Endodermal cell (in vitro differentiated cells): Measurements from ENCODE around the gene PFAS. TPM values are rescaled to one million over a fixed set of nuclear protein-coding genes. Genes with fewer than 3 reads are reported as not detected.

Experiments used
- DNase-seq: peaks from one replicate; pipeline ENCODE4 v3.0.0-alpha.2; 2017
- H3K27ac ChIP-seq: 2 replicates; pipeline ENCODE4 v1.5.1; 2013; ENCODE audit warnings: mild to moderate bottlenecking, low read depth, low read length, moderate library complexity
- H3K27me3 ChIP-seq: 2 replicates; pipeline ENCODE4 v1.6.1; 2013; ENCODE audit warnings: mild to moderate bottlenecking, low read length, moderate library complexity; ENCODE audit not compliant: insufficient read depth, control insufficient read depth, poor library complexity, severe bottlenecking
- H3K36me3 ChIP-seq: 2 replicates; pipeline ENCODE4 v1.7.0; 2013; ENCODE audit warnings: mild to moderate bottlenecking, low read length, moderate library complexity; ENCODE audit not compliant: control insufficient read depth, insufficient read depth
- H3K4me1 ChIP-seq: one replicate; pipeline ENCODE4 v1.7.0; 2013; ENCODE audit warnings: low read length; ENCODE audit not compliant: control insufficient read depth, insufficient read depth
- H3K4me3 ChIP-seq: 2 replicates; pipeline ENCODE4 v1.5.1; 2013; ENCODE audit warnings: mild to moderate bottlenecking, low read length, moderate library complexity
- H3K9ac ChIP-seq: 2 replicates; pipeline ENCODE4 v1.6.1; 2013; ENCODE audit warnings: mild to moderate bottlenecking, low read length, moderate library complexity; ENCODE audit not compliant: poor library complexity, severe bottlenecking; ENCODE audit errors: extremely low read depth
- H3K9me3 ChIP-seq: 2 replicates; pipeline ENCODE4 v1.6.1; 2013; ENCODE audit warnings: mild to moderate bottlenecking, low read length, moderate library complexity; ENCODE audit not compliant: control insufficient read depth
- H3K27ac Mint-ChIP-seq: 2 replicates; pipeline ENCODE4 v1.8.0; 2020; ENCODE audit warnings: mixed read lengths
- H3K27me3 Mint-ChIP-seq: 2 replicates; pipeline ENCODE4 v1.8.0; 2021; ENCODE audit warnings: mild to moderate bottlenecking, mixed read lengths; ENCODE audit not compliant: insufficient read depth
- H3K36me3 Mint-ChIP-seq: 2 replicates; pipeline ENCODE4 v1.8.0; 2020; ENCODE audit warnings: low read depth, mixed read lengths
- H3K4me1 Mint-ChIP-seq: 2 replicates; pipeline ENCODE4 v1.8.0; 2020; ENCODE audit warnings: mixed read lengths
- H3K4me3 Mint-ChIP-seq: 2 replicates; pipeline ENCODE4 v1.8.0; 2020; ENCODE audit warnings: mild to moderate bottlenecking, moderate library complexity, mixed read lengths
- H3K9me3 Mint-ChIP-seq: 2 replicates; pipeline ENCODE4 v1.8.0; 2020; ENCODE audit warnings: mild to moderate bottlenecking, mixed read lengths
- CTCF ChIP-seq: fragments of 200-600 bp; sonication (generic); conservative IDR thresholded peaks from 2 replicates; pipeline ENCODE4 v1.5.0; 2021; ENCODE audit warnings: antibody characterized with exemption, mild to moderate bottlenecking
- WGBS, 2 experiments: methylation state at CpG; one replicate each; pipeline versions ENCODE4 v1.1.5 to v1.1.7; 2013; ENCODE audit warnings: missing lambda C conversion rate in 2 of 2, mixed read lengths in 1 of 2; ENCODE audit not compliant: insufficient coverage in 1 of 2, insufficient read length in 1 of 2; 5-methylcytosine and 5-hydroxymethylcytosine counted together
- total RNA-seq, 2 donors: library from RNA; stranded (reverse); fragmentation: NEBNext Ultra II Directional in 1 of 2; extraction: Animal tissue kit (Norgen Biotek cat#: 25700) in 1 of 2; gene quantifications; 2 replicates in 1 of 2; 3 replicates in 1 of 2; pipeline ENCODE4 v1.2.1, GENCODE V29; 2021

The PFAS gene
- total RNA-seq, 2 donors from 2014 or later: 119 to 158 TPM

- Mint-ChIP-seq H3K36me3 (no peaks in the 10 kb centered on the region), H3K4me1 (peaks cover 6% of the 10 kb centered on the region), H3K9me3 (no peaks in the 10 kb centered on the region), H3K27ac (no peak overlapping the region), H3K27me3 (no peaks in the 10 kb centered on the region), H3K4me3 (no peak overlapping the region)
- H3K27ac ChIP-seq: no peak overlapping the region
- no peaks in the 10 kb centered on the region for H3K4me1 ChIP-seq
- 63% methylated on average over 3 of the region's 3 CpGs; no CpG with 5 or more reads in 1 of the 2 experiments for WGBS, 2 experiments
- TF ChIP-seq CTCF: no peak
- H3K4me3 ChIP-seq: no peak overlapping the region
- no peaks in the 10 kb centered on the region for H3K27me3 ChIP-seq
- H3K9ac ChIP-seq: no peak overlapping the region
- no peak for DNase-seq
- no peaks in the 10 kb centered on the region for H3K9me3 ChIP-seq
- no peaks in the 10 kb centered on the region for H3K36me3 ChIP-seq
Measured at GRCh38 chr17:8282345-8282744, 33.3 kb downstream of the PFAS start.

GRCh38 chr17:8283356-8283755 is 34.3 kb downstream of the PFAS start:
- Mint-ChIP-seq H3K4me3 (no peak overlapping the region), H3K27ac (peak overlapping the region; percentile 52), H3K27me3 (no peaks in the 10 kb centered on the region), H3K9me3 (no peaks in the 10 kb centered on the region), H3K4me1 (peaks cover 11% of the 10 kb centered on the region), H3K36me3 (no peaks in the 10 kb centered on the region)
- Histone ChIP-seq H3K9me3 (no peaks in the 10 kb centered on the region), H3K27ac (no peak overlapping the region), H3K27me3 (no peaks in the 10 kb centered on the region), H3K9ac (peak overlapping the region; percentile 35), H3K4me1 (no peaks in the 10 kb centered on the region), H3K36me3 (no peaks in the 10 kb centered on the region), H3K4me3 (no peak overlapping the region)
- WGBS, 2 experiments: 54 to 57% methylated on average over 2 to 4 of the region's 4 CpGs
- no peak for TF ChIP-seq CTCF
- DNase-seq: peak; percentile 74

- Mint-ChIP-seq H3K4me1 (peaks cover 11% of the 10 kb centered on the region), H3K27ac (no peak overlapping the region), H3K36me3 (no peaks in the 10 kb centered on the region), H3K27me3 (no peaks in the 10 kb centered on the region), H3K9me3 (no peaks in the 10 kb centered on the region), H3K4me3 (no peak overlapping the region)
- H3K4me1 ChIP-seq: no peaks in the 10 kb centered on the region
- H3K27me3 ChIP-seq: no peaks in the 10 kb centered on the region
- WGBS, 2 experiments: 93 to 100% methylated on average over 4 of the region's 4 CpGs
- no peak for DNase-seq
- no peaks in the 10 kb centered on the region for H3K9me3 ChIP-seq
- no peak overlapping the region for H3K27ac ChIP-seq
- no peak overlapping the region for H3K9ac ChIP-seq
- TF ChIP-seq CTCF: no peak
- no peak overlapping the region for H3K4me3 ChIP-seq
- H3K36me3 ChIP-seq: no peaks in the 10 kb centered on the region
Measured at GRCh38 chr17:8284126-8284525, 35.0 kb downstream of the PFAS start.
